ENCODE results near the gene PRKAB2. TPM values are rescaled to one million over a fixed set of nuclear protein-coding genes. Genes with fewer than 3 reads are reported as not detected.

The PRKAB2 gene
- total and polyA plus RNA-seq, 2 of the 13 experiments (the other 11 are each of a cell fraction or from before 2014, with no cell fraction given) = 44.0 to 118 TPM

DNA sequence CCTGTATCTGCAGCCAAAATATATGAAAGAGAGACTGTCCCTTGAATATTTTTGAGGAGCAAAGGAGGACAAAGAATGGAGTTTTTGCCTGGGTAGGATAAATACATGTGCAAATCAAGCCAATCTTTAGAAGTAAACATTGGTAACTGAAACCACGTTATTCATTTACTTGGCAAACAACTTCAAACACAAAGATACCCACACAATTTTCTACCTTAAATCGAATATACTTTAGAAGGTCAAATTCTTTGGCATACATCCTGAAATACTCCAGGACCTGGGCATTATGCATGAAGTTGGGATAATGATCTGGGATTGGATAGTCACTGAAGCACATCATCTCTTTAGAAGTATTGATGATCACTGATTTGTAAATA lies 43.3 kb upstream of the PRKAB2 start (continued):
- TF ChIP-seq CREM (IDR thresholded peaks at IDR 0.05) (peak; percentile 89), CREM (CRISPR knock-in tag; IDR thresholded peaks at IDR 0.05) (no peak), YEATS2 (CRISPR knock-in tag; IDR thresholded peaks at IDR 0.05; ENCODE audit: borderline replicate concordance) (no peak), ZEB1 (IDR thresholded peaks at IDR 0.05; ENCODE audit: insufficient replicate concordance, low read depth) (peak; percentile 50), PPARG (CRISPR knock-in tag; conservative IDR thresholded peaks at IDR 0.05) (peak; percentile 86), ZBTB38 (CRISPR knock-in tag; IDR thresholded peaks at IDR 0.05) (no peak), ZNF331 (CRISPR knock-in tag; IDR thresholded peaks at IDR 0.05) (0 out of 2 replicates have a peak, but pooled peaks have one; percentile 33), GTF3A (CRISPR knock-in tag; conservative IDR thresholded peaks at IDR 0.05) (0 out of 2 replicates have a peak, but pooled peaks have one; percentile 28), ZNF839 (CRISPR knock-in tag; IDR thresholded peaks at IDR 0.05; ENCODE audit: borderline replicate concordance) (no peak), MED1 (CRISPR knock-in tag; IDR thresholded peaks at IDR 0.05) (peak; percentile 96), PAF1 (CRISPR knock-in tag; IDR thresholded peaks at IDR 0.05) (0 out of 2 replicates have a peak, but pooled peaks have one; percentile 14)
- TF ChIP-seq, protein P1, sequence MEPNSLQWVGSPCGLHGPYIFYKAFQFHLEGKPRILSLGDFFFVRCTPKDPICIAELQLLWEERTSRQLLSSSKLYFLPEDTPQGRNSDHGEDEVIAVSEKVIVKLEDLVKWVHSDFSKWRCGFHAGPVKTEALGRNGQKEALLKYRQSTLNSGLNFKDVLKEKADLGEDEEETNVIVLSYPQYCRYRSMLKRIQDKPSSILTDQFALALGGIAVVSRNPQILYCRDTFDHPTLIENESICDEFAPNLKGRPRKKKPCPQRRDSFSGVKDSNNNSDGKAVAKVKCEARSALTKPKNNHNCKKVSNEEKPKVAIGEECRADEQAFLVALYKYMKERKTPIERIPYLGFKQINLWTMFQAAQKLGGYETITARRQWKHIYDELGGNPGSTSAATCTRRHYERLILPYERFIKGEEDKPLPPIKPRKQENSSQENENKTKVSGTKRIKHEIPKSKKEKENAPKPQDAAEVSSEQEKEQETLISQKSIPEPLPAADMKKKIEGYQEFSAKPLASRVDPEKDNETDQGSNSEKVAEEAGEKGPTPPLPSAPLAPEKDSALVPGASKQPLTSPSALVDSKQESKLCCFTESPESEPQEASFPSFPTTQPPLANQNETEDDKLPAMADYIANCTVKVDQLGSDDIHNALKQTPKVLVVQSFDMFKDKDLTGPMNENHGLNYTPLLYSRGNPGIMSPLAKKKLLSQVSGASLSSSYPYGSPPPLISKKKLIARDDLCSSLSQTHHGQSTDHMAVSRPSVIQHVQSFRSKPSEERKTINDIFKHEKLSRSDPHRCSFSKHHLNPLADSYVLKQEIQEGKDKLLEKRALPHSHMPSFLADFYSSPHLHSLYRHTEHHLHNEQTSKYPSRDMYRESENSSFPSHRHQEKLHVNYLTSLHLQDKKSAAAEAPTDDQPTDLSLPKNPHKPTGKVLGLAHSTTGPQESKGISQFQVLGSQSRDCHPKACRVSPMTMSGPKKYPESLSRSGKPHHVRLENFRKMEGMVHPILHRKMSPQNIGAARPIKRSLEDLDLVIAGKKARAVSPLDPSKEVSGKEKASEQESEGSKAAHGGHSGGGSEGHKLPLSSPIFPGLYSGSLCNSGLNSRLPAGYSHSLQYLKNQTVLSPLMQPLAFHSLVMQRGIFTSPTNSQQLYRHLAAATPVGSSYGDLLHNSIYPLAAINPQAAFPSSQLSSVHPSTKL (CRISPR knock-in tag; IDR thresholded peaks at IDR 0.05) = peak; percentile 92
- TF ChIP-seq, protein P2, sequence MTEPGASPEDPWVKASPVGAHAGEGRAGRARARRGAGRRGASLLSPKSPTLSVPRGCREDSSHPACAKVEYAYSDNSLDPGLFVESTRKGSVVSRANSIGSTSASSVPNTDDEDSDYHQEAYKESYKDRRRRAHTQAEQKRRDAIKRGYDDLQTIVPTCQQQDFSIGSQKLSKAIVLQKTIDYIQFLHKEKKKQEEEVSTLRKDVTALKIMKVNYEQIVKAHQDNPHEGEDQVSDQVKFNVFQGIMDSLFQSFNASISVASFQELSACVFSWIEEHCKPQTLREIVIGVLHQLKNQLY (CRISPR knock-in tag; IDR thresholded peaks at IDR 0.05) = peak; percentile 56; the same call in 1 of the 2 replicates
- TF ChIP-seq, protein P3, sequence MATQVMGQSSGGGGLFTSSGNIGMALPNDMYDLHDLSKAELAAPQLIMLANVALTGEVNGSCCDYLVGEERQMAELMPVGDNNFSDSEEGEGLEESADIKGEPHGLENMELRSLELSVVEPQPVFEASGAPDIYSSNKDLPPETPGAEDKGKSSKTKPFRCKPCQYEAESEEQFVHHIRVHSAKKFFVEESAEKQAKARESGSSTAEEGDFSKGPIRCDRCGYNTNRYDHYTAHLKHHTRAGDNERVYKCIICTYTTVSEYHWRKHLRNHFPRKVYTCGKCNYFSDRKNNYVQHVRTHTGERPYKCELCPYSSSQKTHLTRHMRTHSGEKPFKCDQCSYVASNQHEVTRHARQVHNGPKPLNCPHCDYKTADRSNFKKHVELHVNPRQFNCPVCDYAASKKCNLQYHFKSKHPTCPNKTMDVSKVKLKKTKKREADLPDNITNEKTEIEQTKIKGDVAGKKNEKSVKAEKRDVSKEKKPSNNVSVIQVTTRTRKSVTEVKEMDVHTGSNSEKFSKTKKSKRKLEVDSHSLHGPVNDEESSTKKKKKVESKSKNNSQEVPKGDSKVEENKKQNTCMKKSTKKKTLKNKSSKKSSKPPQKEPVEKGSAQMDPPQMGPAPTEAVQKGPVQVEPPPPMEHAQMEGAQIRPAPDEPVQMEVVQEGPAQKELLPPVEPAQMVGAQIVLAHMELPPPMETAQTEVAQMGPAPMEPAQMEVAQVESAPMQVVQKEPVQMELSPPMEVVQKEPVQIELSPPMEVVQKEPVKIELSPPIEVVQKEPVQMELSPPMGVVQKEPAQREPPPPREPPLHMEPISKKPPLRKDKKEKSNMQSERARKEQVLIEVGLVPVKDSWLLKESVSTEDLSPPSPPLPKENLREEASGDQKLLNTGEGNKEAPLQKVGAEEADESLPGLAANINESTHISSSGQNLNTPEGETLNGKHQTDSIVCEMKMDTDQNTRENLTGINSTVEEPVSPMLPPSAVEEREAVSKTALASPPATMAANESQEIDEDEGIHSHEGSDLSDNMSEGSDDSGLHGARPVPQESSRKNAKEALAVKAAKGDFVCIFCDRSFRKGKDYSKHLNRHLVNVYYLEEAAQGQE (IDR thresholded peaks at IDR 0.05; ENCODE audit: borderline replicate concordance in 1 of 2, low read depth in 1 of 2, low read length in 2 of 2) = no peak
- TF ChIP-seq, protein P4, sequence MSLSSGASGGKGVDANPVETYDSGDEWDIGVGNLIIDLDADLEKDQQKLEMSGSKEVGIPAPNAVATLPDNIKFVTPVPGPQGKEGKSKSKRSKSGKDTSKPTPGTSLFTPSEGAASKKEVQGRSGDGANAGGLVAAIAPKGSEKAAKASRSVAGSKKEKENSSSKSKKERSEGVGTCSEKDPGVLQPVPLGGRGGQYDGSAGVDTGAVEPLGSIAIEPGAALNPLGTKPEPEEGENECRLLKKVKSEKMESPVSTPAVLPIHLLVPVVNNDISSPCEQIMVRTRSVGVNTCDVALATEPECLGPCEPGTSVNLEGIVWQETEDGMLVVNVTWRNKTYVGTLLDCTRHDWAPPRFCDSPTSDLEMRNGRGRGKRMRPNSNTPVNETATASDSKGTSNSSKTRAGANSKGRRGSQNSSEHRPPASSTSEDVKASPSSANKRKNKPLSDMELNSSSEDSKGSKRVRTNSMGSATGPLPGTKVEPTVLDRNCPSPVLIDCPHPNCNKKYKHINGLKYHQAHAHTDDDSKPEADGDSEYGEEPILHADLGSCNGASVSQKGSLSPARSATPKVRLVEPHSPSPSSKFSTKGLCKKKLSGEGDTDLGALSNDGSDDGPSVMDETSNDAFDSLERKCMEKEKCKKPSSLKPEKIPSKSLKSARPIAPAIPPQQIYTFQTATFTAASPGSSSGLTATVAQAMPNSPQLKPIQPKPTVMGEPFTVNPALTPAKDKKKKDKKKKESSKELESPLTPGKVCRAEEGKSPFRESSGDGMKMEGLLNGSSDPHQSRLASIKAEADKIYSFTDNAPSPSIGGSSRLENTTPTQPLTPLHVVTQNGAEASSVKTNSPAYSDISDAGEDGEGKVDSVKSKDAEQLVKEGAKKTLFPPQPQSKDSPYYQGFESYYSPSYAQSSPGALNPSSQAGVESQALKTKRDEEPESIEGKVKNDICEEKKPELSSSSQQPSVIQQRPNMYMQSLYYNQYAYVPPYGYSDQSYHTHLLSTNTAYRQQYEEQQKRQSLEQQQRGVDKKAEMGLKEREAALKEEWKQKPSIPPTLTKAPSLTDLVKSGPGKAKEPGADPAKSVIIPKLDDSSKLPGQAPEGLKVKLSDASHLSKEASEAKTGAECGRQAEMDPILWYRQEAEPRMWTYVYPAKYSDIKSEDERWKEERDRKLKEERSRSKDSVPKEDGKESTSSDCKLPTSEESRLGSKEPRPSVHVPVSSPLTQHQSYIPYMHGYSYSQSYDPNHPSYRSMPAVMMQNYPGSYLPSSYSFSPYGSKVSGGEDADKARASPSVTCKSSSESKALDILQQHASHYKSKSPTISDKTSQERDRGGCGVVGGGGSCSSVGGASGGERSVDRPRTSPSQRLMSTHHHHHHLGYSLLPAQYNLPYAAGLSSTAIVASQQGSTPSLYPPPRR (CRISPR knock-in tag; IDR thresholded peaks at IDR 0.05; ENCODE audit: borderline replicate concordance) = peak; percentile 87
